ENCODE data around the gene RELL2. TPM values are rescaled to one million over a fixed set of nuclear protein-coding genes. Genes with fewer than 3 reads are reported as not detected.
A peak's percentile ranks its signal among the peaks of the same experiment; 100 is the strongest.

RELL2 gene
- total and polyA plus RNA-seq, 2 experiments from 2014 or later: 1.8 to 2.3 TPM

GRCh38 chr5:141634720-141635119, 2.1 kb upstream of the RELL2 start:
- Histone ChIP-seq H3K9me3 (ENCODE audit: low read depth) (no peaks in the 10 kb centered on the region), H3K4me3 (no peak overlapping the region), H3K4me1 (ENCODE audit: low read depth) (no peaks in the 10 kb centered on the region), H3K27ac (no peak overlapping the region), H3K27me3 (peaks cover 9% of the 10 kb centered on the region), H3K36me3 (no peaks in the 10 kb centered on the region)
- no peak for DNase-seq (ENCODE audit: low read depth in 1 of 2, low spot score in 1 of 2)
- TF ChIP-seq, protein P1, sequence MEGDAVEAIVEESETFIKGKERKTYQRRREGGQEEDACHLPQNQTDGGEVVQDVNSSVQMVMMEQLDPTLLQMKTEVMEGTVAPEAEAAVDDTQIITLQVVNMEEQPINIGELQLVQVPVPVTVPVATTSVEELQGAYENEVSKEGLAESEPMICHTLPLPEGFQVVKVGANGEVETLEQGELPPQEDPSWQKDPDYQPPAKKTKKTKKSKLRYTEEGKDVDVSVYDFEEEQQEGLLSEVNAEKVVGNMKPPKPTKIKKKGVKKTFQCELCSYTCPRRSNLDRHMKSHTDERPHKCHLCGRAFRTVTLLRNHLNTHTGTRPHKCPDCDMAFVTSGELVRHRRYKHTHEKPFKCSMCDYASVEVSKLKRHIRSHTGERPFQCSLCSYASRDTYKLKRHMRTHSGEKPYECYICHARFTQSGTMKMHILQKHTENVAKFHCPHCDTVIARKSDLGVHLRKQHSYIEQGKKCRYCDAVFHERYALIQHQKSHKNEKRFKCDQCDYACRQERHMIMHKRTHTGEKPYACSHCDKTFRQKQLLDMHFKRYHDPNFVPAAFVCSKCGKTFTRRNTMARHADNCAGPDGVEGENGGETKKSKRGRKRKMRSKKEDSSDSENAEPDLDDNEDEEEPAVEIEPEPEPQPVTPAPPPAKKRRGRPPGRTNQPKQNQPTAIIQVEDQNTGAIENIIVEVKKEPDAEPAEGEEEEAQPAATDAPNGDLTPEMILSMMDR (IDR thresholded peaks at IDR 0.05; ENCODE audit: low read depth, low read length): no peak

GRCh38 chr5:141635646-141636045, 1.2 kb upstream of the RELL2 start:
- no peak for DNase-seq (ENCODE audit: low read depth in 1 of 2, low spot score in 1 of 2)
- Histone ChIP-seq H3K27ac (no peak overlapping the region), H3K4me3 (peak overlapping the region; percentile 89), H3K4me1 (ENCODE audit: low read depth) (no peaks in the 10 kb centered on the region), H3K9me3 (ENCODE audit: low read depth) (no peaks in the 10 kb centered on the region), H3K36me3 (no peaks in the 10 kb centered on the region), H3K27me3 (peaks cover 9% of the 10 kb centered on the region)
- TF ChIP-seq, protein P1 (IDR thresholded peaks at IDR 0.05; ENCODE audit: low read depth, low read length): no peak

GRCh38 chr5:141636106-141636412, 738 bp upstream of the RELL2 start:
- TF ChIP-seq, protein P1 (IDR thresholded peaks at IDR 0.05; ENCODE audit: low read depth, low read length): no peak
- Histone ChIP-seq H3K36me3 (no peaks in the 10 kb centered on the region), H3K4me1 (ENCODE audit: low read depth) (no peaks in the 10 kb centered on the region), H3K4me3 (peak overlapping the region; percentile 89), H3K9me3 (ENCODE audit: low read depth) (no peaks in the 10 kb centered on the region), H3K27ac (peak overlapping the region; percentile 86), H3K27me3 (peaks cover 9% of the 10 kb centered on the region)
- no peak for DNase-seq (ENCODE audit: low read depth in 1 of 2, low spot score in 1 of 2)

GRCh38 chr5:141637123-141637766, 448 bp downstream of the RELL2 start:
- Histone ChIP-seq H3K27ac (no peak overlapping the region), H3K4me1 (ENCODE audit: low read depth) (no peaks in the 10 kb centered on the region), H3K27me3 (peaks cover 9% of the 10 kb centered on the region), H3K36me3 (no peaks in the 10 kb centered on the region), H3K9me3 (ENCODE audit: low read depth) (no peaks in the 10 kb centered on the region), H3K4me3 (peak overlapping the region; percentile 89)
- TF ChIP-seq, protein P1 (IDR thresholded peaks at IDR 0.05; ENCODE audit: low read depth, low read length): no peak
- peak in 1 of 2 donors; percentile 6 for DNase-seq (ENCODE audit: low read depth in 1 of 2, low spot score in 1 of 2)

DNA sequence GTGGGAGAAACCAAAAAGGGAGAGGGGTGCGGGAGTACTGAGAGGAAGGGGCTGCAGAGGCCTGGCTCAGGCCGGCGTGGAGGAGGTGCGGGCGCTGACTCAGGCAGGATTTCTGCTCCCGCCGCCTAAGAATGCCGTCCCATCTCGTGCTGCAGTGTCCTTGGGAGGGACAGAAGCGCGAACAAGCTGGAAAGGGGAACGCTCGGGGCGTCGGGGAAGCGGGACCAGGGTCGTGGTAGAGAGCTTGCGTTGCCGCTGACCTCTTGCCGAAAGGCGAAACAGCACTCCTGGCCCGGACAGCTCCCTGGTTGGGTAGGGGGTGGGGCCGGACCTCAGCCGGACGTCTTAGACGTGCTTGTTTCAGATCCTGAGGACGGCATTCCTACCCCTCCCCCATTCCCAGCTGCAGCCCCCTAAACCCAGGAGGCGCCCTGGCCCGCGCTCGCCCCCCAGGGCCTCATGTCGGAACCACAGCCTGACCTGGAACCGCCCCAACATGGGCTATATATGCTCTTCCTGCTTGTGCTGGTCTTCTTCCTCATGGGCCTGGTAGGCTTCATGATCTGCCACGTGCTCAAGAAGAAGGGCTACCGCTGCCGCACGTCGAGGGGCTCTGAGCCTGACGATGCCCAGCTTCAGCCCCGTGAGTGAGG, 1.1 kb downstream of the RELL2 start:
- Histone ChIP-seq H3K4me3 (peak overlapping the region; percentile 89), H3K27me3 (peaks cover 9% of the 10 kb centered on the region), H3K9me3 (ENCODE audit: low read depth) (no peaks in the 10 kb centered on the region), H3K4me1 (ENCODE audit: low read depth) (no peaks in the 10 kb centered on the region), H3K36me3 (no peaks in the 10 kb centered on the region), H3K27ac (no peak overlapping the region)
- TF ChIP-seq, protein P1 (IDR thresholded peaks at IDR 0.05; ENCODE audit: low read depth, low read length): peak; percentile 31
- peak; percentile 71 to 82 for DNase-seq (ENCODE audit: low read depth in 1 of 2, low spot score in 1 of 2)

All from cardiac muscle cell (in vitro differentiated cells and primary cell).